HG02943 (cell line): ENCODE data around the gene ABCA9.
"Not testable (repeated sequence)": the region's sequence is repeated elsewhere in the genome, so short reads cannot be mapped to it uniquely, and the experiment has no call there.

Source experiments
- ATAC-seq: cut with Tn5 transposase; IDR thresholded peaks from one replicate; pipeline ENCODE4 v1.9.1; 2021; ENCODE audit warnings: mild to moderate bottlenecking, low read depth, moderate library complexity; ENCODE audit not compliant: unreplicated experiment

Gene ABCA9

DNA sequence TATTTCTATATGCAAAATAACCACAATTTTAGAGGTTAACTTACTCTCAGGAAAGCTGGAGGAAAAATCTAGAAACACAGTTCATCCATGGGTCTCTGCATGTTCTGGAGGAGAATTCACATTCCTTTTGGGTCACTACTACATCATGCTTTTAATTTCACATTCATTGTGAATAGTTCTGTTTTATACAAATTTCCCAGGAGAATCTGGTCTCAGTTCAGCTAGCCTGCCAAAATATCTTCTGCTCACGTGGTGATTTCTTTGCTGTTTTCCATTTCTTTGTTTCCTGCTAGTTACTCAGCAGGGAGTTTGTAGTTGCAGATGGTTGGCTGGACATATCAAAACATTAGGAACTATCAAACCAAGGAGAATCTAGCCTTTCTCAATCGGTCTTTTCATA lies at the start of gene ABCA9:
Gene ABCA9 (minus strand): TSS at position 106 of the 400 bp plus-strand sequence. CDS start 9,801 bp downstream, outside the sequence.
- ATAC-seq = no peak

- no peak for ATAC-seq
These were observed 45.4 kb upstream of the ABCA9 start for GRCh38 chr17:69105907-69106730.

GRCh38 chr17:69103557-69104233 lies 43.0 kb upstream of the ABCA9 start:
- no peak for ATAC-seq

DNA sequence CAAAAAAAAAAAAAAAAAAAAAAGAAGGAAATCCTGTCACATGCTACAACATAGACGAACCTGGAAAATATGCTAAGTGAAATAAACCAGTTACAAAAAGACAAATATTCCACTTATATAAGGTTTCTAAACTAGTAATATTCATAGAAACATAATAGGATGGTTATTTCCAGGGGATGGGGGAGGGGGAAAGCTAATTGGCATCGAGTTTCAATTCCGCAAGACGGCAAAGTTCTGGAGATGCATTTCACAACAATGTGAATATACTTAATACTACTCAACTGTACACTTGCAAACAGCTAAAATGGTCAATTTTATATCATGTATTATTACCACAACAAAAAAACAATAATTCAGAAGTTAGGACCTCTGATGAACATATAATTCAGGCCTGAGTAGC lies 37.9 kb upstream of the ABCA9 start:
- no peak for ATAC-seq

DNA sequence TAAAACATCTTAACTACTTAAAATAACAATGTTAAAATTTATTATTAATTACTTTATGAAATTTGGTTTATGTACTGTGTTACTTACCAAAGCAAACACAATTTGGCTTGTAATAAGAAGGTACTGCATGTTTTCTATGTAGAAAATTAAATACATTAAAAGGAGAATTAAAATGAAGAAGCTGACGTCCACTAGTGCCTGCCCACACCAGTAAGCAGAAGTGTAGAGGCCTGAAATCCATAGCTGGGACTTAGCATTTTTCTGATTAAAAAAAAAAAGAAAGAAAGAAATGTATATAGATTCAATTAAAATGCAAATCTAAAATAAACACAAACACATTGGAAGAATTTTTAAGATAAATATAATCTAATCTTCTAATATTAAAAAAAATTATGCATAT lies 35.8 kb upstream of the ABCA9 start:
- no peak for ATAC-seq

GRCh38 chr17:69093995-69094394 lies 33.3 kb upstream of the ABCA9 start:
- ATAC-seq = no peak

DNA sequence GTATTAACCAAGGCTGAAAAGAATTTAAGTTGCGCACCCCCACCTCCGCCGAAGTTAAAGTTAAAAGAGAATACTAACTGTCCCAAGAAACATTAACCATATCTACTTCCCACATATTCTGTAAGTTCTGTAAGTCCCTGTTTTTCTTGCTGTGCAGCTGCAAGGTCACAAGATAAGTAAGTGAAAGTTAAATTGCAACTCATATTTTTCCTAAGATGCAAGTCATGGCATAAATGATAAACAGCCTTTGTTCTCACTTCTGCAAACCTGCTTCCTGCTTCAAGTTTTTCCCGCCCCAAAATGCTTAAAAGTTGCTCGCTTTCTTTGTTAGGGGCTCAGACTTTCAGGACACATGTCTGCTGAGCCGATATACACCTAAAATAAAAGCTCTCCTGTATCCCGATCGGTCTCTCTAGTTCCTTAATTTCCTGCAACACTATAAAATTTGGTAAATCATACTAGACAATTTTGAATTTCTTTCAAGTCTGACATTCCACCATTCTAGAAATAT lies 32.6 kb upstream of the ABCA9 start:
- ATAC-seq = no peak

- ATAC-seq = no peak
These were observed 29.6 kb upstream of the ABCA9 start for GRCh38 chr17:69090365-69090764.

- ATAC-seq = no peak
These were observed 28.0 kb upstream of the ABCA9 start for GRCh38 chr17:69088643-69089200.

DNA sequence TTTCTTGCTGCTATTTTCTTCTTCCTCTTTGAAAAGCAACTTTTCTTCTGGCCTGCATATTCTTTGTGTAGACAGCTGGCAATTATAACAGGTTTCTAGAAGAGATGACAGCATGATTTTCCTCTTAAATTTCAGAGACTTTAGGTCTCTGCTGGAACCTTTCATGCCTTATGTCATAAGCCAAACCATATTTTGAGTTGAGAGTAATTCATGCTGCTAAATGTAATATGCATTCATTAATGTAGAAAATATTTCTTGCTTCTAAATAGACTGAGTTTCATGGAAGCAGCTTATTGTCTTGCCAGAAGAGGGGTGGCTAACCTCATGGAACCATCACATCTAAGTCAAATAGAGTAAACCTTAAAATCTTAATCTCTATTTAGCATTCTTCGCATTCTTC lies 25.9 kb upstream of the ABCA9 start:
- ATAC-seq = no peak

DNA sequence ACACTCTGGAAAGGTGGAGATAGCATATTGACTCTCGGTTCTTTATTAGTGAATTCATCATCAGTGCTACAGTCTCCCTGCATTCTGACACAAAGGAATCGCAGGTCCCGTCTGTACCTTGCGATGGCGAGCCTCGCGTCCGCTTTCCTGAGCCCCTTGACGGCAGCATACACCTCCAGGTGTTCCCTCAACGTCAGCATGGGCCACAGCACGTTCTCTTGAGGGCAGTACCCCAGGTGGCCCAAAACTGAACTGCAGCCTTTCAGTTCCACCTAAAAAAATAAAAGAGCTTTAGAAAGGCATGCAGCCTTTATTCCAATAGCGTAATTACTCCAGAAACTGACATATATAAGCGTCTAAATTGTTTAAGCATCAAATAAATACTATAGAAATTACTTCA lies 24.2 kb upstream of the ABCA9 start:
- ATAC-seq = no peak

DNA sequence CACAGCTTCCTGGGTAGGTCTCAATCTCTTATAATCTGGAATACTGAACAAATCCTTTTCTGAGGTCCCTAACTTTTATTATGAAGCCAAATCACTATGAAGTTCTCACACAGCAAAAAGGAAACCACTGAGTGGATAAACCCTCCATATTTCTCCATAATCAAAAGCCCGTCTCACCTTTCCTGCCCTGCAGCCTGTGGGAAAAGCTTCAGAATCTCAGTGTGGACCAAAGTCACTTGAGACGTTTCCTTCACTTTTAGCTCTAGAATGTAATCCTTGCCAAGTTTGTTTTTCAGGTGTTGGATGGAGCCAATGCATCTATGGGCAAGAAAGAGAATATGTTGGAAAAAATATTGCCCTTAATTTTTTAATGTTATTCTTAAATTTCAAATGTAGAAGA lies 22.0 kb upstream of the ABCA9 start:
- no peak for ATAC-seq

GRCh38 chr17:69078864-69079263 lies 18.1 kb upstream of the ABCA9 start:
- no peak for ATAC-seq

GRCh38 chr17:69075823-69076222 lies 15.1 kb upstream of the ABCA9 start:
- ATAC-seq = no peak

DNA sequence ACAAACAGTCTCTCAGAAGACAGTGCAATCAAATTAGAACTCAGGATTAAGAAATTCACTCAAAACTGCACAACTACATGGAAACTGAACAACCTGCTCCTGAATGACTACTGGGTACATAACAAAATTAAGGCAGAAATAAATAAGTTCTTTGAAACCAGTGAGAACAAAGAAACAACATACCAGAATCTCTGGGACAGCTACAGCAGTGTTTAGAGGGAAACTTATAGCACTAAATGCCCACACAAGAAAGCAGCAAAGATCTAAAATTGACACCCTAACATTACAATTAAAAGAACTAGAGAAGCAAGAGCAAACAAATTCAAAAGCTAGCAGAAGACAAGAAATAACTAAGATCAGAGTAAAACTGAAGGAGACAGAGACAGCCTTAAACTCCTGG lies 12.7 kb upstream of the ABCA9 start:
- ATAC-seq = not testable (repeated sequence)

DNA sequence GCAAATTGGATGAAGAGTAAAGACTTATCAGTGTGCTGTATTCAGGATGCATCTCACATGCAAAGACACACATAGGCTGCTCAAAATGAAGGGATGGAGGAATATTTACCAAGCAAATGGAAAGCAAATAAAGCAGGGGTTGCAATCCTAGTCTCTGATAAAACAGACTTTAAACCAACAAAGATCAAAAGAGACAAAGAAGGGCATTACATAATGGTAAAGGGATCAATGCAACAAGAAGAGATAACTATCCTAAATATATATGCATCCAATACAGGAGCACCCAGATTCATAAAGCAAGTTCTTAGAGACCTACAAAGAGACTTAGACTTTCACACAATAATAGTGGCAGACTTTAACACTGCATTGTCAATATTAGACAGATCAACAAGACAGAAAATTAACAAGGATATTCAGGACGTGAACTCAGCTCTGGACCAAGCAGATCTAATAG lies 12.1 kb upstream of the ABCA9 start:
- ATAC-seq = not testable (repeated sequence)

DNA sequence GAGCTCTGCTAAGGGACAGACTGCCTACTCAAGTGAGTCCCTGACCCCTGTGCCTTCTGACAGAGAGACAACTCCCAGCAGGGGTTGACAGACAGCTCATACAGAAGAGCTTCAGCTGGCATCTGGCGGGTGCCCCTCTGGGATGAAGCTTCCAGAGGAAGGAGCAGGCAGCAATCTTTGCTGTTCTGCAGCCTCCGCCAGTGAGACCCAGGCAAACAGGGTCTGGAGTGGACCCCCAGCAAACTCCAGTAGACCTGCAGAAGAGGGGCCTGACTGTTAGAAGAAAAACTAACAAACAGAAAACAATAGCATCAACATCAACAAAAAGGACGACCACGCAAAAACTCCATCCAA lies 10.5 kb upstream of the ABCA9 start:
- not testable (repeated sequence) for ATAC-seq

- not testable (repeated sequence) for ATAC-seq
These were observed 9.9 kb upstream of the ABCA9 start for GRCh38 chr17:69070378-69071232.

- no peak for ATAC-seq
These were observed 8.6 kb upstream of the ABCA9 start for GRCh38 chr17:69069226-69069750.
